Keratinocyte (primary cell): ENCODE results near the gene MSI2. TPM values are rescaled to one million over a fixed set of nuclear protein-coding genes. Genes with fewer than 3 reads are reported as not detected.

Experiments
- DNase-seq: peaks from one replicate; pipeline ENCODE4 v3.0.0-alpha.2; 2011; ENCODE audit warnings: low read depth, missing footprints, low spot score
- FAIRE-seq: peaks from 2 replicates; lab custom pipeline; 2011; peaks lifted over from hg19 to GRCh38; lab: Jason Lieb, UNC
- H2AFZ ChIP-seq: 2 replicates; pipeline ENCODE4 v1.6.0; 2012; ENCODE audit warnings: low read length, control low read depth, inconsistent platforms; ENCODE audit not compliant: control insufficient read depth
- H3K27ac ChIP-seq: 2 replicates; pipeline ENCODE4 v1.5.1; 2011; ENCODE audit warnings: low read length; ENCODE audit not compliant: control insufficient read depth, insufficient read depth
- H3K27me3 ChIP-seq: 3 replicates; pipeline ENCODE4 v1.6.0; 2011; ENCODE audit warnings: low read length; ENCODE audit not compliant: control insufficient read depth, insufficient read depth; ENCODE audit errors: extremely low read depth
- H3K36me3 ChIP-seq, 2 experiments: 2 replicates in 1 of 2; 3 replicates in 1 of 2; pipeline ENCODE4 v1.5.1; 2011; ENCODE audit warnings: low read length in 2 of 2, mild to moderate bottlenecking in 1 of 2; ENCODE audit not compliant: control insufficient read depth in 2 of 2, insufficient read depth in 2 of 2; ENCODE audit errors: extremely low read depth in 1 of 2
- H3K4me1 ChIP-seq: 3 replicates; pipeline ENCODE4 v1.5.1; 2011; ENCODE audit warnings: low read length; ENCODE audit not compliant: control insufficient read depth, insufficient read depth; ENCODE audit errors: extremely low read depth
- H3K4me2 ChIP-seq: 3 replicates; pipeline ENCODE4 v1.6.0; 2011; ENCODE audit warnings: low read depth, low read length; ENCODE audit not compliant: control insufficient read depth, insufficient read depth; ENCODE audit errors: extremely low read depth
- H3K4me3 ChIP-seq, 3 experiments: fragments of 200-600 bp in 1 of 3; sonication (generic) in 1 of 3; 2 replicates in 2 of 3; 3 replicates in 1 of 3; pipeline ENCODE4 v1.5.1; 2011 to 2016; ENCODE audit warnings: low read length in 3 of 3, mild to moderate bottlenecking in 3 of 3, control low read depth in 2 of 3, inconsistent platforms in 1 of 3, low read depth in 1 of 3, mixed read lengths in 1 of 3, mixed run types in 1 of 3, moderate library complexity in 1 of 3; ENCODE audit not compliant: control insufficient read depth in 2 of 3, insufficient read depth in 2 of 3; ENCODE audit errors: extremely low read depth in 1 of 3
- H3K79me2 ChIP-seq: 2 replicates; pipeline ENCODE4 v1.6.0; 2012; ENCODE audit warnings: low read length; ENCODE audit not compliant: control insufficient read depth, insufficient read depth
- H3K9ac ChIP-seq: 3 replicates; pipeline ENCODE4 v1.6.0; 2011; ENCODE audit warnings: low read length; ENCODE audit not compliant: control insufficient read depth, insufficient read depth; ENCODE audit errors: extremely low read depth
- H3K9me1 ChIP-seq: 3 replicates; pipeline ENCODE4 v1.6.0; 2011; ENCODE audit warnings: low read length; ENCODE audit not compliant: control insufficient read depth, insufficient read depth; ENCODE audit errors: extremely low read depth
- H3K9me3 ChIP-seq: 2 replicates; pipeline ENCODE4 v1.5.1; 2012; ENCODE audit warnings: low read depth, low read length; ENCODE audit not compliant: control insufficient read depth
- H4K20me1 ChIP-seq: 3 replicates; pipeline ENCODE4 v1.6.0; 2011; ENCODE audit warnings: low read length; ENCODE audit not compliant: control insufficient read depth, insufficient read depth; ENCODE audit errors: extremely low read depth
- CTCF ChIP-seq, 3 experiments: IDR thresholded peaks in 1 of 3; conservative IDR thresholded peaks in 1 of 3; optimal IDR thresholded peaks in 1 of 3; 2 replicates in 2 of 3; 3 replicates in 1 of 3; pipeline versions ENCODE3 to v1.5.1; 2011; ENCODE audit warnings: low read length in 3 of 3, mild to moderate bottlenecking in 3 of 3, moderate library complexity in 2 of 3, control low read depth in 1 of 3, inconsistent platforms in 1 of 3; ENCODE audit not compliant: insufficient read depth in 2 of 3; ENCODE audit errors: extremely low read depth in 1 of 3
- EZH2 ChIP-seq: IDR thresholded peaks from one replicate; pipeline ENCODE4 v1.6.1; 2012; ENCODE audit warnings: inconsistent platforms, mild to moderate bottlenecking, low read length, moderate library complexity
- dilution Hi-C: fragments of 300-500 bp; cut with MboI; formaldehyde crosslinking; loops from one replicate; pipeline ENCODE4 v1.7.0; 2020; ENCODE audit warnings: low sequenced_read_pairs; ENCODE audit not compliant: extremely low pct_ligation_motif_present
- polyA plus RNA-seq, 5 experiments: library from polyadenylated mRNA; depleted of rRNA in 3 of 5; stranded (reverse) in 3 of 5; stranded (forward) in 1 of 5; unstranded in 1 of 5; fragments of >200 nt; gene quantifications; 1 replicate in 1 of 5; 2 replicates in 3 of 5; 3 replicates in 1 of 5; pipeline versions ENCODE4 v1.2.1 to v1.2.3, GENCODE V29; 2011 to 2012; ENCODE audit warnings: missing spikeins in 2 of 5, low read depth in 1 of 5, low replicate concordance in 1 of 5

The MSI2 gene
- polyA plus RNA-seq, 1 donor (not counting 4 experiments of a cell fraction or from before 2014, with no cell fraction given), result 22.3 TPM

- TF ChIP-seq CTCF (optimal IDR thresholded peaks at IDR 0.05 in 1 of 3, IDR thresholded peaks at IDR 0.05 in 1 of 3, conservative IDR thresholded peaks at IDR 0.05 in 1 of 3; ENCODE audit: extremely low read depth in 1 of 3, insufficient read depth in 2 of 3, low read length in 3 of 3), result no peak
- no peak for TF ChIP-seq EZH2
- H3K27me3 ChIP-seq, result no peaks in the 10 kb centered on the region
- DNase-seq (no peak), FAIRE-seq (no peak)
- H4K20me1 ChIP-seq, result no peaks in the 10 kb centered on the region
- no peaks in the 10 kb centered on the region for H3K9me1 ChIP-seq
- H3K4me2 ChIP-seq, result no peak overlapping the region
- H3K9me3 ChIP-seq, result no peaks in the 10 kb centered on the region
- peaks cover 5% of the 10 kb centered on the region for H3K4me1 ChIP-seq
- no peak overlapping the region for H2AFZ ChIP-seq
- H3K36me3 ChIP-seq, result peaks cover 0 to 2% of the 10 kb centered on the region in 2 experiments
- no peak overlapping the region for H3K4me3 ChIP-seq
- dilution Hi-C loops, result no loop called here
- H3K27ac ChIP-seq, result no peak overlapping the region
- H3K79me2 ChIP-seq, result no peaks in the 10 kb centered on the region
- H3K9ac ChIP-seq, result no peak overlapping the region
These were observed 395.7 kb downstream of the MSI2 start for GRCh38 chr17:57651996-57652395.

GRCh38 chr17:57652811-57653210 lies 396.5 kb downstream of the MSI2 start:
- FAIRE-seq (no peak), DNase-seq (no peak)
- H3K36me3 ChIP-seq, result peaks cover 0 to 2% of the 10 kb centered on the region in 2 experiments
- no peaks in the 10 kb centered on the region for H3K79me2 ChIP-seq
- no peaks in the 10 kb centered on the region for H4K20me1 ChIP-seq
- H3K4me1 ChIP-seq, result peaks cover 5% of the 10 kb centered on the region
- H3K27ac ChIP-seq, result no peak overlapping the region
- H3K9me3 ChIP-seq, result no peaks in the 10 kb centered on the region
- no peaks in the 10 kb centered on the region for H3K9me1 ChIP-seq
- H3K4me2 ChIP-seq, result no peak overlapping the region
- no peak overlapping the region for H3K9ac ChIP-seq
- TF ChIP-seq EZH2, result no peak
- TF ChIP-seq CTCF (optimal IDR thresholded peaks at IDR 0.05 in 1 of 3, IDR thresholded peaks at IDR 0.05 in 1 of 3, conservative IDR thresholded peaks at IDR 0.05 in 1 of 3; ENCODE audit: extremely low read depth in 1 of 3, insufficient read depth in 2 of 3, low read length in 3 of 3), result no peak
- no peaks in the 10 kb centered on the region for H3K27me3 ChIP-seq
- dilution Hi-C loops, result no loop called here
- no peak overlapping the region for H3K4me3 ChIP-seq
- H2AFZ ChIP-seq, result no peak overlapping the region
